GM21737 (cell line): ENCODE data around the gene MTSS2.

Experiments used
- ATAC-seq: cut with Tn5 transposase; IDR thresholded peaks from one replicate; pipeline ENCODE4 v1.9.1; 2021; ENCODE audit warnings: mild to moderate bottlenecking, moderate library complexity; ENCODE audit not compliant: unreplicated experiment

MTSS2 gene

DNA sequence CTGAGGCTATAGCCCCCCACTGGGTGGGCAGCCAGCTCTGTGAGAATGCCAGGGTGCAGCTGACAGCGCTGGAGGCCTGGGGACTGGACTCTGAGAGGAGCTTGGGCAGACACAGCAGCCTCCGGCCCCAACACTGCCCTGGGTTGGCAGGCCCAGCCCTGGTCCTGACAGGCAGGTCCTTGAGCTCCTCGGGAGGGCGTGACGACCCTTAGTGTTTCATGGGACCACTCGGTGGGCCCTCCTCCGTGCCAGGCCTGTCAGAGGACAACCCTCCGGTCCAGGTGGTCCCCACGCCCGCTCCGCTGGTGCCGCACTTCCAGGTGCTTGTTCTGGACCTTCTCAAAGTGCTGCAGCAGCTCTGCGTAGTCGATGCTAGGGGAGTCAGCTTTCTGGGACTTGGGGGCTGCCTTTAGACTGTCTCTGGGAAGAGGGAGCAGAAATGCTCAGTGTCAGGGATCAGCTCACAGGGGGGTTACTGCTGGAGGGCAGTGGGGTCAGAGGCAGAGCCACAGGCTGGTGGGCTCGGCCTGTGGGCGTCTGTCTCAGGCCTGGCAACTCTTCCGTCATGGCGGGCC is 1.9 kb upstream of the MTSS2 start:
- ATAC-seq = no peak

DNA sequence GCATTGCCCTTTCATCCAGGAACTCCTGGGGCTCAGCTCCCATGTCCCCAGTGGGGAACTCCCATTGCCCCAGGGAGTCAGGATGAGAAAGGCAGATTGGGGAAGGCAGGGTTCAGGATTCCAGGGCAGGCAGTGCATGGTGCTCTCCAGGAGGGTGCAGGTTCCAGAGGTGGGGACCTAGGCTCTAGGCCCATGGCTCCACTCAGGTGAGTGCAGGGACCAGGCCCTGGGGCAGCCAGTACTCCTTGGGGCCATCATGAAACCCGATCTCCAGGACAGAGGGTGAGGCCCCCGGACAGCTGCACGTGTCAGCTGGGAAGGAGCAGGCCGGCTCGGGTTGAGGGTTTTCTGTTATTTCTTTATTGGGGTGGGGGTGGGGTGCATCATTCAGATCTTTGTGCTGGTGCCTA is 1.3 kb upstream of the MTSS2 start:
- ATAC-seq = no peak

DNA sequence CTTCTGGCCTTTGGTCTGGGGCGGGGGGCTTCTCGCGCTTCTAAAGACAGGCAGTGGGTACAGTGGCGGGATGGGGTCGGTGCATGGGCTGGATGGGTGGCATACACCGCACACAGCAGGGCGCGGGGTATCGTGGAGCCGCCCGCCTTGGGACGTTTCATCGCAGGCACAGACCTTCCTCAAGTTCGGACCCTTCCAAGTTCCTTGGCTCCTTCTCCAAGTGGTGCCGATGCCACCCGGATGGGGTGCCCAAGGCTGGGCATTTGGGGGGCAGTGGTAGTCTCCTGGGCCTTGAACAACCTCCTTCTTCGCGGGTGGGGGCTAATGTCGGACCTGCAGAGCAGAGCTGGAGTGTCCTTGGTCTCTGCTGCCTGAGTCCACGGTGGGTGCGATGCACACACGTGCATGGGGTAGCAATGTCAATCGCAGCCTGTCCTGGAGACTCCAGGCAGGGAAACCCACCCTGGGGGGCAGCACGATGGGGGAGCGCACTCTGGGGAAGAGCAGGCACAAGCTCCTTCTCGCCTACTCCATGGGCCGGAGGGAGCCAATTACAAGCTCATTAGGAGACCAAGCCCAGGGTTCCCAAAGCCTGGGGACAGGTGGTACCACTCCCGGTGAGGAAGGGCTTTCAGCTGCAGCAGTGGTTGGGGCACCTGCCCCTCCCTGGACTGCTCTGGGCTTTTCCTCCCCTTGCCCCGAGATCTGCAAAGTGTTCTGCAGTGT is 686 bp upstream of the MTSS2 start:
- ATAC-seq = no peak

DNA sequence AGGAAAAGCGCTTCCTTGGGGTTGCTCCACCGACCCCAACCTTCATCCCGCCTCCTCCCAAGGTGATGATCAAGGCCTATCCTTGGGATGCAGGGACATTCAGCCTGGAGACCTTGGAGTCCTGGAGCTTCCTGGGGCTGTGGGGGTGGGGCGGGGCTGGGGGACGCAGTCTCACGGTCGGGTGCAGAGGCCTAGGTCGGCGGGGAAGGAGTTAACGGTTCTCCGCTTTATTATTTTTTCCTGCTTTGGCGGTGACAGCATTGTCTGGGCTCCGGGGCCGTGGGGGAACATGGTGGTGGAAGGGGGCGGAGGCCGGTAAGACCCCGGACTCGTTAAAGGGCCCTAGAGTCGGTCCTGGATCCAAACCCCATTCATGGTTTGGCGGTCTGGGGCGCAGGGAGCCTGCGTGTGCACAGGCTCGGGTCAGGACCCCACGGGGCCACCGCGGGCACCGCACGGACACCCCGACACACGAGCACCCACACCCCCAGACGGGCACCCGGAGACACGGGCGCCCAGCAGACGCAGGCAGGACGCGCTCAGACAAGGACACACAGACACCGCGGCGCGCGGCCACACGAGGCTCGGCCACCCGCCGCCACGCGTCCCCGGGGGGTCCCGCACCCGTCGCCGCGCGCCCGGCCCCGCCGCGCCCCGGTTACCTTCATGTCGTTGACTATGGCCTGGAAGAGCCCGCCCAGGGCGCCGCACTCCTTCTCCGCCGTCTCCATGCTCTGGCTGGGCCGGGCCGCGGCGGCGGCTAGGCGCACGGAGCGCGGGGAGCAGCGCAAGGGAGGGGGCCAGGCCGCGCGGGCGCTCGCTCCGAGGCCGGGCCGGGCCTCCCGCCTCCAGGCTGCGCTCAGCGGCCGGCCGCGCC is 554 bp downstream of the MTSS2 start:
- no peak for ATAC-seq

DNA sequence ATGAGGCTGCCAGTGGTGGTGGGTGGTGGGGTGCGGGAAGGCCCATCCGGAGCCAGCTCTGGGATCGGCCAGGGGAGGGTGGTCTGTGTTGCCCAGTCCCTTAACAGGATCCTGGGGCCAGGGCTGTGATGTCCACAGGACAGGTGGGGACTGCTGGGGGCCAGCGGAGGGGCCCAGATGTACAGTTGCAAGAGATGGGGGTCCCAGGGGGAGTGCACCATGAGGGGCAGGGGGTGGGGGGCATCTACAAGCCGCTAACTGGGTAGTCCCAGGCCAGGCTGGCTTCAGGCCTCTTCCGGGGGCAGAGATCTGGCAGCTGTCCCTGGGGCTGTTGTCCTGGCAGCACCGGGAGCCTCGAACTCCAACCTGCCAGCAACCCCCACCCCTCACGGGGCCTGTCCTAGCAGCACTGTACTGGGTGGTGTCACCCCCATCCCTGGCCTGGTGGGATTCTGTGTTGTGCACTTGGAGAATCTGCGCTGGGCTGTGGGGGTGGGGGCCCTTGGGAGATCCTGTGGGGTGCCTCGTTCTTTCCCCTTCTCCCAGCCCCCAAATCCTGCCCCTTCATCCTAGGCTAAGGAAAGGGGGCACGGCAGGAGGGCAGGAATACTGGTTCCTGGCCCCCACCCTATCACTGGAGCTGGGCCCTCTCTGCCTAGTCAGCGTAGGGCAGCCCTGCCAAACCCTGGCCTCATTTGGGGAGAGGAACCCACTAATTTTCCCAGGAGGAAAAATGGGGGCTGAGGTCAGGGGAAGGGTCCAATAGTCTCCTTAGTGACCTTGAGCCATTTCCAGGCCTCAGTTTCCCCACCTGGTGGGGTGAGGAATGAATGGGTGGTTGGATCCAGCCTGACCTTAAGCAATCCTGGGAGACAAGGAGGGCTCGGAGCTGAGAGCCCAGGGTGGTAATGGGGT is 1.4 kb downstream of the MTSS2 start:
- no peak for ATAC-seq

DNA sequence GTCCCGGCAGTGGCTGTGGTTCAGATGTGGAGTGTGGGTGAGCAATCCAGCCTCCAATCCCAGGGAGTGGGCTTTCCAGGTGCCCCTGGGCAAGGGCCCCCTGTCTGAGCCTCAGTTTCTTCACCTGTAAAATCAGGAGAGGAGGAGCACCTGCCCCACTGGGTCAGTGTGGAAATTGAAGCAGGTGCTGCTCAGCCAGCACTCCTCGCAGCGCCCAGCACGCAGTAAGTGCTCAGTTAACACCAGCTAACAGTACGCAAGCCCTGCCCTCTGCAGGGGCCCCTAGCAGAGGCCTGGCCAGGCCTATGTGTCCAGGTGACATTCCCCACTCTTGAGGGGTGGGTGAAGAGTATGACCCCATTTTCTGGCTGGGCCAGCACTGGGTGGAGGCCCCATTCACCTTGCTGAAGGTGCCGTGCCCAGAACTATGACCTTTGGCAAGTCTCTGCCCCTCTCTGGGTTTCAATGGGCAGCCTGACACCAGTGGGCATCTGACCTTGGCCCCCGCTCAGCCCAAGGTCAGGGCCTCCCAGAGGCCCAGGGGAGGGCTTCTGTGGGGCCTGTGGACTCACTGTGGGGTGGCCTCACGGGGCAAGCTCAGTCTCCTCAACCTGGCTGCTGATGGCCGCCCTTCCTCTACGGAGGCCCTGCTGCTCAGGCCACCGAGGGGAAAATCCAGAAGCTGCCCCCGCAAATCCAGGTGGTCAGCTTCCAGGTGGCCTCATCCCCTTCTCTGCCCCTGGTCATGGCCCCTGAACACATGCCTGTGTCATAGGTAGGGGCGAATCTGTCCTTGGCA is 2.5 kb downstream of the MTSS2 start:
- ATAC-seq = no peak

DNA sequence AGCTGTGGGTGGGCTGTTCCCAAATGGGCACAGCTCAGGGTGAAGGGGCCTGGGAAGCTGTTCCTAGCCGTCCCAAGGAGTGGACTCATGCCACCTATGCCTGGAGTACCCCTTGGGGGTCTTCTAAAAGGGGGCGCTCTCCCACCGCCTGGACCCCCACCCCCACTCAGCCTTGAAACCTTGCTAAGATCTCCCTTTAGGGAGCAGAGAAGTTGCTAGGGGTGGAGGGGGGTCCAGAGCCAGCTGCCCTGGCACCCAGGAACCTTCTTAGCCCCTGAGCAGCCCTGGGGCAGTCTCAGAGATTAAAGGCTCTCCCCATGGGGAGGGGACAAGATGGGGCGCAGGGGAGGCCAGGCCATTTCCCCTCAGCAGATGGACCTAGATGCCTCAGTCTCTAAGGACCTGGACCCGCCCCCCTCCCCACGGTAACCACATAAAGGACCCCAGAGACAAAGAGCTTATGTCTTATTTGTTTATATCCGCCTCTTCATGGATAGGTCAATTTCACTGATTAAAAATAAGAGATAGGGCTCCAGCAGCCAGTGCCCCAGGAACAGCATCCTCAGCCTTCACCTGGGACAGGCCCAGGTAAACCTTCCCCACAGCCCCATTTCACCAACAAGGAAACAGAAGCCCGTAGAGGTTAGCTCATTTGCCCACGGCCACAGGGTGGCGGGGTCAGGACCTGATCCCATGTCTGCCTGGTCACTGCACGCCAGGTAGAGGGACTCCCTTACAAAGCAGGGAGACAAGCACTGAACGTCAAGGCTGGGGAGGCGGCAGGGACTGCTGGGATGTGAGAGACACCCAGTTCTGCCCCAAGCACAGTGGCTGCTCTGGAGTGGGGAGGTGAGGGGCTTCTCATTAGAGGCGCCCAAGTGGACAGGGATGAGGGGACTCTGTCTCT is 3.4 kb downstream of the MTSS2 start:
- no peak for ATAC-seq

DNA sequence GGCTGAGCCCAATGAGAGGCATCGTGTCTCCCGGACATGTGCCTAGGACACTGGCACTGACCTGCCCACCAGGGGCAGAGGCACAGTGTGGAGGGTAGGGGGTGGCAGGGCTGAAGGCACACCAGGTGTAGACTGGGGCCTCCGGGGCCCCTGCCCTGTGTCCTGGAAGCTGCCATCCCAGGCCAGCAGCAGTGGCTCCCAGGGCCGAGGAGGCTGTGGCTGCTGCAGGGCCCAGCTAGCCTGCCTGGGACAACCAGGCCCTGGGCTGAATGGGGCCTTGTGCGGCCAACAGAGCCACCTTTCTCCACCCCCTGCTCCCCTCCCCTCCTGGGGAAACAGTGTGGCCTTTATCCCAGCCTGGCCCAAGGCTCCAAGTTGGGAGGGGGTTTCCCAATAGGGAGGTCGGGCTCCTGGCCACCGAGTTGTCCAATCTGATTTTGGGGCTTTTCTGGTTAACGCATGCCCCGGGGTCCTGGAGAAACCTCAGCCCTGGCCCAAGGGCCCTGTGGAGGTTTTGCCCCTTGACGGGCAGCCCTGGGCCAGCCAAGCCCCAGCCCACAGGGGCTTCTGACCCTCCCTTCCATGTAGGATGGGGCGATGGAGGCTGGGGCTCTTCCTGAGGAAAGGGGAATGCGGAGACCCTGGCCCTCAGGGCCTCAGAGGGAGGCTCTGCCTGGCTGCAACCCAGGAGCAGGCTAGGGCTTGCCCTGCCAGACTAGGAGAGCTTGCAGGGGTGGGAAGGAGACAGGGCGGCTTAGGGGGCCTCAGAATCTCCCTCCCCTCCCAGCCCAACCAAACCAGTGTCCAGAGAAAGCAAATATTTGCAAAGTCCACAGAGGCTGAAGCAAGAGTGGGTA is 4.2 kb downstream of the MTSS2 start:
- ATAC-seq = no peak

DNA sequence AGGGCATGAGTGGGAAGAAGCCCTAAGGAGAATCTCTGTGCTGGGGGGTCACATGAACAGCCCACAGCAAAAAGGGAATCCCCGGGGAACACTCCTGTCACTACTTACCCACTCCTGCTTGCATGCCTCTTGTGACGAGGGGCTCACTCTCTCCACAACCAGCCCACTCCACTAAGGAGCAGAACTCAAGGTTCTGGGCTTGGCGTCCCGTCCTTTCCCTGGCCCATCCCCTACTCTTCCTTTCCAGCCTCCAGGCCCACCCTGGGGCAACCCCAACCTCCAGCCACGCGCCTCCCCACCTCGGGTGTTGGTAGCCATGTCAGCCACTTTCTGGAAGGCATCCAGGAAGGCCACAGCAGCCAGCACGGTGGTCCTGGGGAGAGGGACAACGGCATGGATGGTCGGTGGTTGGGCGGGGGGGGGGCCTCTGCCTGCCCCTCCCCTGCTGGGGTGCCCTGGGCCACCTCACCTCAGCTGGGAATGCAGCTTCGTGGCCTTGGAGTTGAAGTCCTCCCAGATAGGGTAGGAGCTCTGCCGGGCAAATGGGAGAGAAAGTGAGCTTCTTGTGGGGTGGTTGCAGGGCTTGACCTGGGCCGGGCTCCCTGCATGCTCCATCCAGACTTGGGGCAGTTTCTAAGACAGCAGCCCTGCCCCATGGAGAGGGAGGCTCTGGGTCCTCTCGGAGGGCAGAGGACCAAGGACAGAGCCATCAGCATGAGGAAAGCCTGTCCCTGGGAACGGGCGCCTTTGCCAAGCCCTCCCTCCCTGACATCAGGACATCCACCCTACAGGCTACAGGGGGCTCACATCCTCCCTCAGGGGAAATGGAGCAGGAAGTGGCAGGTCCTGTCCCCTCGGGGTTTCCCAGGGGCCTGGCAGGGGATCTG is 5.1 kb downstream of the MTSS2 start:
- ATAC-seq = no peak

DNA sequence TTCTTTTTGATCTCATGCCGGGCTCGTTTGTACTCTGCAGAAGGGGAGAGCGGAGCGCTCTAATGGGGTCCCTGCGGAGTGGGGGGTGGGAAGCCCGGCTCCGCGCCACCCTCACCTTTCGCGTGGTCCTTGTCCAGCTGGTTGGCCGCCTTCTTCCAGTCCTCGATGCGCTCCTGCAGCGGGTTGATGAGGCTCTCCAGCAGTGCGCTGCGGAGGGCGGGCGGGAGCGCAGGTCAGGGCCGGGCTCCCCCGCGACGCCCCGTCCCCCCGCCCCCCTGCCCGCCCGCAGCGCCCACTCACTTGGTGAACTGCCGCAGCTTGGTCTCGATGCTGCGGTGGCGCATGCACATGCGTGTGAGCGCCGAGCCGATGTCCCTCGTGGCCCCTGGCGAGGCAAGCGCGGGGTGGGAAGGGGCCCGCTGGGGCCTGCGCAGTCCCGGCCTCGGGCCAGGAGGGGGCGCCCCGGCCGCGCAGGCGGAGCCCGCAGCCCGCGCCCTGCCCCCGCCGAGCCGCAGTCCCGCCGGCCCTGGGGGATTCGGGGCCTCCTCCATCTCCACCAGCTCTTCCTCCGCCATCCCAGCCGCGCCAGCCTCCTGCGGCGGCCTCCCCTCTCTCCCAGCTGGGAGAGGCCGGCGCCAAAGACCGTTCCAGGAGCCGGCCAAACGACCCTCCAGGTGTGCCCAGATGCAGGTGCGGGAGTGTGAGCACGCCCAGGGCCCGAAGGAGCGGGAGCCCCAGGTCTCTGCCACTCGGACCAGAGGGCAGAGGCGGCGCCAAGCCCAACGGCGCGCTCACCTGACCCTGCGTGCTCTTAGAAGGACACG is 6.0 kb downstream of the MTSS2 start:
- no peak for ATAC-seq

DNA sequence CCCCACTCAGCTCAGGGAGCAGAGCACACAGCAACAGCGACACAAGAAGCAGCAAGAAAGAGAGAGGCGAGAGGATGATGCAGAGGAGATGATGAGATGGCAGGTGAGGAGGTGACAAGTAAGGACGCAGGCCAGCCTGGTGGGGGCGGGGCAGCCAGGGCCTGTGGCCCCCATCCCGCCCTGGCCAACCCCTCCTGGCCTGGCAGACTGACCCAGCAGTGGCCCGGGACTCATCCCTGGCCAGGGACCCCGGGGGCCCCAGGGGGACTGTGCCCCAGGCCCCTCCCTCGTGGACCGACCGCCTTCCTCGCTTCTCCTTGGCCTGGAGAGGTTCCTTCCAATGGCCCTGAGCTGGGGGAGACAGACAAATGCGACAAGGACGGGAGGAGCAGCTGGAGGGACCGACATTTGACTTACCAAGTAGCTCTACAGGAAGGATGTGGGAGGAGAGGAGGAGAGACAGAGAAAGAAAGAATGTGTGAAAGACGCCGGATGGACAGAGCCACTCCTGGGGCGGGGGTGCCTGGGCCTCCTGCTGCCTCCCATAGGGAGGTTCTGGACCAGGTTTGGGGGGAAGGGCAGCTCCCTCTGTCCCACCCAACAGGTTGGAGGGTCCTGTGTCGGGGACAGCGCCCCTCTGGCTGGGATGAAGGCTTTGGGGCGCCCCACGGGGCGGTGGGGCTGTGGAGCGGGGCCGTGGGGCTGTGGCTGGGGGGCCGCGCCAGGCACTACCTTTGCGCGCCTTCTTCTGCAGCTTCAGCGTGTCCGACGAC is 6.8 kb downstream of the MTSS2 start:
- no peak for ATAC-seq

DNA sequence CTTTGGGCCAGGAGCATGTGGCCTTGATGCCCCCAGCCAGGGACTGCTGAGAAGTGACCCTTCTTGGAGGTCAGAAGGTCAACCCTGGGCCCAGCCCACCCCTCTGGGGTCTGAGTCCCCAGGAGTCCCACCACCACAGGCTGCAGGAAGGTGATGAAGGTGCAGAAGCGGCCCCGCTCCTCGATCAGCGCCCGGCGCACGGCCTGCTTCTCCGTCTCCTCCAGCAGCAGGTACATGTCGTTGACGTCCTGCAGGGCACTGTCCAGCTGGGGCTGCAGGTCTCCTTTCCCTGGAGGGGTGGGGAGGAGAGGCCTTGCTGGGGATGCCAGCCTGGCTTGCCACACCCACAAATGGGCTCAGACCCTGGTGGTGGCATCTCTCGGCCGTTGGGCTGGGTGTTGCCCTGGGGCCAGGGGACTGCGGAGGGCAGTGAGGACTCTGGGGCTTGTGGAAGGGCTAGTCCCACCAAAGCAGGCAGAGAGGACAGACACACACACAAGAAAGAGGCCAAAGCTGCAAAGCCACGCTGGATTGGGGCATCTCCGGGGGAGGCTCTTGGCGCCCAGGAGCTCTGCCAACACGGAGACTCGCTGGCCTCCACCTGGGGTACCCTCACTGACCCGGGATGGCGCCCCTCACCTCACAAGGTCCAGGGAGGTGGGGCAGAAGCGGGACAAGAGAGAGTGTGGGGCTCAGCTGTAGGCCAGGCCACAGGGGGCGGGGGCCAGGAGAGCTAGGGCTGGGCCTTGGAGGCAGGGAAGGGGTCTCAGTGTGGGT is 7.5 kb downstream of the MTSS2 start:
- ATAC-seq = no peak

DNA sequence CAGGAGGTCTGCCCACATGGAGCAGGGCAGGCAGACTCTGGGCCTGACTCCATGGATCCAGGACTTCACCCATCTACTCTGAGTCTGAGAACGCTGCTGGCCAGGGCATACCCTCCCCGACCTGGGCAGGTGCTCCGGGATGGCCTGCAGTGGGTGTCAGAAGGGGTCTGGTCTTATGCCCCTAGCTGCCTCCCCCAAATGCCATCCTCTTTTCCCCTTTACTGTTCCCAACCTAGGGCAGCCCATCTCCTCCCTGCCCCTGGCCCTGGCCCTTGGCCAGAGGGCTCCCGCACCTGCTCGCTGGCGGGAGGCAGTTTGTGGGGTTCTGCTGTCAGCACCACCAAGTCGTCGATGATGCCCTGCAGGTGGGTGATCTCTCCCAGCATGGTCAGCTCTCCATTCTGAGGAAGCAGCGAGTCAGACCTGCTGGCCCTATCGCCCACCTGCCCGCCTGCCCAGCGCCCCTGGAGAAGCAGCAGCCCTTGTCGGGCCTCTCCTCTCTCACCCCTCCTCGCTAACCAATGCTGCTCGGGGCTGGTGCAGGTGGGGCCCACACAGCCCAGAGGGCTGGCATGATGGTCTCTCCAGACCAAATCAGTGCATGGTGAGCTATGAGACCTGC is 8.2 kb downstream of the MTSS2 start:
- no peak for ATAC-seq
